ENCODE results near the gene AKR1D1.
"Not testable (repeated sequence)": the region's sequence is repeated elsewhere in the genome, so short reads cannot be mapped to it uniquely, and the experiment has no call there.

The AKR1D1 gene

GRCh38 chr7:138074540-138074939 is 1.7 kb upstream of the AKR1D1 start:
- no peak for DNase-seq (ENCODE audit: low read depth)

DNA sequence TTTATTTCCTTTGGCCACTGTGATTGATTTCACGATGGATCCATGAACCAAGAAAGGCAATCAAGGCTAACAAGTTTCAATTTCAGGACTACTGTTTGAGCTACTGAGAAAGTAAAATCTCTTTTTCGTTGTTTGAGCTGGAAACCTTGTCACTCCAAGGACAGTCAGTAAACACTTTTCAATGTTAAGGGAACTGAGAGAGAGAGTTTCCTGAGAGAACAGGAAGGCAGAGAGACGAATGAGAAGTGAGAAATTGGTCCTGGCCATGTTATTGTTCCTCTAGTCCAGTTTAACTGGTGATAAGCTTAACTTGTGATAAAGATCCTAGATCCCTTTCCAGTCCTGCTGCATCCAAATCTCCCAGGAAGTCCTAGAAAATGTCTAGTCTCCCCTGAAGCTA is 909 bp upstream of the AKR1D1 start:
- no peak for DNase-seq (ENCODE audit: low read depth)

DNA sequence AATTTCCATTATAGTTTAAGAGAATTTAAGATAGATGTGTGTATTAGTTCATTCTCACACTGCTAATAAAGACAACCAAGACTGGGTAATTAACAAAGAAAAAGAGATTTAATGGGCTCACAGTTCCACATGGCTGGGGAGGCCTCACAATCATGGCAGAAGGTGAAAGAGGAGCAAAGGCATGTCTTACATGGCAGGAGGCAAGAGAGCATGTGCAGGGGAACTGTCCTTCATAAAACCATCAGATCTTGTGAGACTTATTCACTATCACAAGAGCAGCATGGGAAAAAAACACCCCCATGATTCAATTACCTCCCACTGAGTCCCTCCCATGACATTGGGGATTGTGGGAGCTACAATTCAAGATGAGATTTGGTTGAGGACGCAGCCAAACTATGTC is 473 bp upstream of the AKR1D1 start:
- DNase-seq (ENCODE audit: low read depth), result not testable (repeated sequence)

DNA sequence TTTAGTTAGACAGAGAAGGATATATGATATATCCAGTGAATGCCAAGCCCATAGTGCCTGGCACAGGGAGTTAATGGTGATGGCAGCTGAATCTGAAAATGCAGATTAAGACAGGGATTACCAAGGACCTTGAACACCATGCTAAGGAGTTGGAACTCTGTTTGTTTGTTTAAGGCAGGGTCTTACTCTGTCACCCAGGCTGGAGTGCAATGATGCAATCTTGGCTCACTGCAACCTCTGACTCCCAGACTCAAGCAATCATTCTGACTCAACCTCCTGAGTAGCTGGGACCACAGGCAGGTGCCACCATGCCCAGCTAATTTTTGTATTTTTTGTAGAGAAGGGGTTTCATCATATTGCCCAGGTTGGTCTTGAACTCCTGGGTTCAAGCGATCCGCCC is 1.6 kb downstream of the AKR1D1 start:
- DNase-seq (ENCODE audit: low read depth), result no peak

DNA sequence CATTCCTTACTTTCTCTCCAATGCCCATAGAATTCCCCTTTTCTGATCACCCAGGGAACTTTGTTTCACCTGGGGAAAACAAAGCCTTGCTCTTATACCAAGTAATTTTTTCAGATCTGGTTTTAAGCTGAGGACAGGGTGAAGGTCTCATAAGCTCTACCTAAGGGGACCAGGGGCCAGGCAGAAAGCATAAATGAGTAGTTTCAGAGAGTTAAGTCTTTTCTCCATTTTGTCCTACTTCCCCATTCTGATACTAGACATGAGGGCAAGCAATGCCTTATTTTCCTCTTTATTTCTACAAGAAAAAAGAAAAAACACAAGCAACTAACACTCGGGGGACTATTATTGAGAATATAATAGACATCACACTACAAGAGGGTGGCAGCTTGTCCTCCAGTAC is 2.9 kb downstream of the AKR1D1 start:
- DNase-seq (ENCODE audit: low read depth), result no peak

- no peak for DNase-seq (ENCODE audit: low read depth)
Measured at GRCh38 chr7:138081868-138082267, 5.6 kb downstream of the AKR1D1 start.

DNA sequence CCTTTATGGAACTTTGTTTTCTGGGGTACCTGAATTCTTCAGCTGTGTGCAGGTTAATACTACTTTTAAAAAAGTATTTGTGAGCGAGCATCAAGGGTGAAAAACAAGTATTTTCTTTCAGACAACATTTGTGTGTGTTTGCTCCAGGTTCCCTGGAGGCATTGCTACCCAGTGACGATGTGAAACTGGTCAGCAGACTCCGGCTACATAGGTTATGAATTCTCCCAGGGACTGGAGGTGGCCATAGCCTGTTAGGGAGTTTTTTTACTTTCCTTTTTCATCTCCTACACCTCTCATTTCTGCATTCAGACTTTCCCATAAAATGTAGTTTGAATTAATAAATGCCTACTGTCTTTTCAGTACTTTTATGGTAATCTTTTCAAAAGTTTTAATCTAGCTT is 7.6 kb downstream of the AKR1D1 start:
- no peak for DNase-seq (ENCODE audit: low read depth)

GRCh38 chr7:138086563-138087270 is 10.5 kb downstream of the AKR1D1 start:
- no peak for DNase-seq (ENCODE audit: low read depth)

GRCh38 chr7:138089080-138089901 is 13.0 kb downstream of the AKR1D1 start:
- peak; percentile 14 for DNase-seq (ENCODE audit: low read depth)

DNA sequence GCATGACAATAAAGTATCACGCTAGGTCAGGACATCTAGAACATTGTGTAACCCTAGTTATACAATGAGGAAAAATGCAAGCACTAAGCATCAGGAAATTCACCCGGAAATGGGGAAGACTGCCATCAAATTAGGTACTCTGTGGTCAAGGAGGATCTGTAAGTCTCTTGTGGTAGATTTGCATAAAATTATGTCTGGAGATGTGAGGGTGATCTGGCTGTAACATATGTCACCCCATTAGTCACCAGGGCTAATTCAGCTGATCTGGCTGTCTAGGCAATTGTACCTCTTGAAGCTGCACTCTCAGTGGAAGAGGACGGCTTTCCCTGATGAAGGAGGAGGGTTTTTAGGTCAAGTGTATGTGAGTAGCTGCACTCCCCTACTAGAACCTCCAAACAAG is 14.8 kb downstream of the AKR1D1 start:
- DNase-seq (ENCODE audit: low read depth), result no peak

- DNase-seq (ENCODE audit: low read depth), result not testable (repeated sequence)
Measured at GRCh38 chr7:138091840-138092239, 15.6 kb downstream of the AKR1D1 start.

DNA sequence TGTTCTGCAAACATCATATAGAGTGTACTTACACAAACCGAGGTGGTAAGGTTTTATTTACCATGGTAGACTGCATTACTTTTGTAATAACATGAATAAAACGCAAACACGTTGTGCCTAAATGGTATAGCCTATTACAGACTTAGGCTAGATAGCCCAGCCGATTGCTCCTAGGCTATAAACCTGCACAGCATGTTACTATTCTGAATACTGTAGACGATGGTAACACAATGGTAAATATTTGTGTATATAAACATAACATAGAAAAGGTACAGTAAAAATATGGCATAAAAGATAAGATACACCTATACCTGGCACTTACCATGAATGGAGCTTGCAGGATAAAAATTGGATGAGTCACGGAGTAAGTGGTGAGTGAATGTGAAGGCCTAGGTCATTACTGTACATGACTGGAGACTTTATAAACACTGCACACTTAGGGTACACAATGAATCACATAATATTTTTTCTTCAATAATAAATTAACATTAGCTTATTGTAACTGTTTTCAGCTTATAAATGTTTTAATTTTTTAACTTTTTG is 16.3 kb downstream of the AKR1D1 start:
- no peak for DNase-seq (ENCODE audit: low read depth)

GRCh38 chr7:138095972-138096935 is 20.0 kb downstream of the AKR1D1 start:
- no peak for DNase-seq (ENCODE audit: low read depth)

GRCh38 chr7:138097064-138097741 is 20.9 kb downstream of the AKR1D1 start:
- no peak for DNase-seq (ENCODE audit: low read depth)

DNA sequence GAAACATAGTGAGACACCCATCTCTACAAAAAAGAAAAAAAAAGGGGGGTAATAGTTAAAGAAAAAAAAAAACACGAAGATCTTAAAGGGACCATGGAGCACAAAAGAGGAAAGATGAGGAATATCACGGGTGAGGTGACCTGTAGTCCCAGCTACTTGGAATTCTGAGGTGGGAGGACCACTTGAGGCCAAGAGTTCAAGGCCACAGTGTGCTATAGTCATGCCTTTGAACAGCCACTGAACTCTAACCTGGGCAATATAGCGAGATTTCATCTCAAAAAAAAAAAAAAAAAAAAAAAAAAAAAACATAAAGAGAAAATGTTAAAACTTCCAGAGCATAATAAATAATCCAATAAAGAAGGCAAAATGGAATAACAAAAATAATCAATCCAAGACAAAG is 23.6 kb downstream of the AKR1D1 start:
- DNase-seq (ENCODE audit: low read depth), result no peak

- DNase-seq (ENCODE audit: low read depth), result no peak
Measured at GRCh38 chr7:138105221-138105620, 29.0 kb downstream of the AKR1D1 start.

GRCh38 chr7:138115047-138115446 is 38.8 kb downstream of the AKR1D1 start:
- no peak for DNase-seq (ENCODE audit: low read depth)

DNA sequence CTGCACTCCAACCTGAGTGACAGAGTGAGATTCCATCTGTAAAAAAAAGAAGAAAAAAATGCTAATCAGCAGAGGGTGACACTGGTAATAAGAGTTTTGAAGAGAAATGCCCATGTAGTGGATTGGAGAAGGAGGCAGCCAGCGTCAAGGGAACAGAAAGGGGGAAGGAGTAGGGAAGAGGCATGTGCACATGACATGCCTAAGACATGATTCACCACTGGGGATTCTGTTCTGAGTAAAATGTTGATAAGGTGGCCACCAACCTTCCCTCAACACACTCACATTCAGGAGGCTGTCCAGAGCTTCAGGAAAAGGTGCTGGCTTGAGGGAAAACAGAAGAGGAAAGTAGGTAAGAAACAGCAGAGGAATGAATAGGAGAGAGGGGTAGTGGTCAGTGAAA is 39.9 kb downstream of the AKR1D1 start:
- DNase-seq (ENCODE audit: low read depth), result peak; percentile 35

DNA sequence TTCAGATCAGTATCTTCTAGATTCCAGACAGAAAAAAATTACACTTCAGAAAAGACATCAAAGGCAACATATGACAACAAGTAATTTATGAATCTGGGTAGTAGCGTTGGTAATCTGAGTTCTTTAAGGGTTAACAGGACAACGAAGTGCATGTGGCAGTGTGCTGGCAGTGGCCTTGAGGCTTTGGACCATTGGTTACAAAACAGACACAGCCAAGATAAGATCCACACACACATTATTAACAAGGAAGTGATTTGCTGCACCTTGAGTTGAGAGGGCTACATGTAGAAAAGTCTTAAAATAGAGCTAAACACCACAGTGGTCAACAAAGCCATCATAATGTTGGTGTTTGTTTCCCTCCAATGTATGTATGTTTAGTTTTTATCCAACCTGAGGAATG is 40.6 kb downstream of the AKR1D1 start:
- no peak for DNase-seq (ENCODE audit: low read depth)

DNA sequence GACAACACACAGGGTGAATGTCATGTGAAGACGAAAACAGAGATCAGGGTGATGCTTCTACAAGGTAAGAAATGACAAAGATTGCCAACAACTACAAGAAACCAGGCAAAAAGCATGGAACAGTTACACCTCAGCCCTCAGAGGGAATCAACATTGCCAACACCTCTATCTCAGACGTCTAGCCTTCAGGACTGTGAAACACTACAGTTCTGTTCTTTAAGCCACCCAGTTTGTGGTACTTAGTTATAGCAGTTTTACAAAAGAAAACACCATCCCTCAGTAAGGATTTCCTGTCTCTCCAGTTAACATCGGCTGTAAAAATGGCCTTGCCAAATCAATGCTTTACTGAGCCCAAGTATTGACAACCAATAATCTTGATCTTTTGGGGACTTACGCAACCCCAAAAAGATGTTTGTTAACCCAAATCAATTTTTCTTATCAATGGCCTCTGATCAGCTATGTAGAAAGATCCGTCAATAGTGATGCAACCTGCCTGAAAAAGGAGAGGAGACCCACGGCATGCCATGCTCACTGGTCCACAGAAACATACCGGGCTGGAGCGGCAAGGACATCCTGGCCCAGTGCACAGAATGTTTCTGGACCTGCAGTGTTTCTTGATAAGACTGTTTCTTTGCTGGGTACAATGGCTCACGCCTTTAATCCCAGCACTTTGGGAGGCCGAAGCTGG is 44.0 kb downstream of the AKR1D1 start:
- DNase-seq (ENCODE audit: low read depth), result no peak

GRCh38 chr7:138122162-138122561 is 45.9 kb downstream of the AKR1D1 start:
- DNase-seq (ENCODE audit: low read depth), result no peak

Data from HS-5 (cell line).